GM18873 (cell line): Measurements from ENCODE around the gene ZNF609.
"Not testable (repeated sequence)": the region's sequence is repeated elsewhere in the genome, so short reads cannot be mapped to it uniquely, and the experiment has no call there.

Source experiments
- ATAC-seq: cut with Tn5 transposase; IDR thresholded peaks from one replicate; pipeline ENCODE4 v1.9.1; 2021; ENCODE audit warnings: mild to moderate bottlenecking, moderate library complexity, moderate number of reproducible peaks; ENCODE audit not compliant: unreplicated experiment, low FRiP score

The ZNF609 gene

DNA sequence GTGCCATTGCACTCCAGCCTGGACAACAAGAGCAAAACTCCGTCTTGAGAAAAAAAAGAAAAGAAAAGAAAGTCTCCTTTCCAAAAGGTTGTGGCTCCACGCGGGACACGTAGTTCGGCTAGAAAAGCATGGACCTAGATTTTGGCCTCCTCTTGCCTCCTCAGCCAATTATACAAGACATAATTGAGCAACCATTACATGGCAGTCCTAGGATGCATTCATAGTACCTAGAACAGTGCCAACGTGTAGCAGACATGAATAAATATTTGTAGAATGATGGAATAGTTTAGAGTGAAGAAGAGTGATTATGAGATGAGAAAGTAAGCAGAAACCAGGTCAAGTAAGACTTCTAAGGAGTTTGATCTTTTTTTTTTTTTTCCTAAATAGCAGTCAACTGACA, 112.5 kb downstream of the ZNF609 start:
- ATAC-seq: no peak

GRCh38 chr15:64574301-64575017, 114.1 kb downstream of the ZNF609 start:
- ATAC-seq: no peak

- no peak for ATAC-seq
Observed at GRCh38 chr15:64580696-64581407, 120.5 kb downstream of the ZNF609 start.

DNA sequence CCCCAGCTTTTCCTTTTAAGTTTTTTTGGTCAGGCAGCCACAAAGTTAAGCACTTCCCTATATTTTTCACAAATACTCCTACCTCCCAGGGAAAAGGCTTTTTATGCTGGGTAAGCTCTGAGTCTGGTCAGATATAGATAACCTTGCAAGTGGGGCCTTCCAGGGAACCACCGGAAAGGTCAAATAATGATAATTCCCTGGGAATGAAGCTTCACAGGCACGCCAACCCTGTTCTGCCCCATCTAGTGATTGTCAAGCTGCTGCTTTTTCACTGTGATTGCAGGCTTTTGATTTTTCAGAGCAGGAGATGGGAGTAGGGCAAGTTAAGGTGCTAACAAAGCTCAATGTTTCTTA, 121.0 kb downstream of the ZNF609 start:
- ATAC-seq: no peak

GRCh38 chr15:64582202-64582601, 121.8 kb downstream of the ZNF609 start:
- no peak for ATAC-seq

- ATAC-seq: no peak
Observed at GRCh38 chr15:64583519-64583918, 123.1 kb downstream of the ZNF609 start.

GRCh38 chr15:64583983-64584382, 123.6 kb downstream of the ZNF609 start:
- ATAC-seq: no peak

DNA sequence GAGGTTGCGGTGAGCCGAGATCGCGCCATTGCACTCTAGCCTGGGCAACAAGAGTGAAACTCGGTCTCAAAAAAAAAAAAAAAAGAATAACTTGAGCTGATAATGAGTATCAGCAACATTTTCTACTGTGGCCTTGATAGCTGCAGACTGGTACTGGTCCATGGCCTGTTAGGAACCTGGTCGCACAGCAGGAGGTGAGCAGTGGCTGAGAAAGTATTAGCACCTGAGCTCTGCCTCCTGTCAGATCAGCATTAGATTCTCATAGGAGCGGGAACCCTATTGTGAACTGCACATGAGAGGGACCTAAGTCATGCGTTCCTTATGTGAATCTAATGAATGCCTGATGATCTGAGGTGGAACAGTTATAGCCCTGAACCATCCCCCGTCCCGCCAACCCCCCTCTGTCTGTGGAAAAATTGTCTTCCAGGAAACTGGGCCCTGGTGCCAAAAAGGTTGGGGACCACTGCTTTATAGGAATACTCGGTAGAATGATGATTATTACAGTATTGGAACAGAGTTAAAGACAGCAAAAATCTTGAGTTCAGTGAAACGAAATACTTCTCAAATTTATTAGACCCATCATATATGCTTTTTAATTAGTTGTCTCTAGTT, 126.0 kb downstream of the ZNF609 start:
- no peak for ATAC-seq

- ATAC-seq: no peak
Observed at GRCh38 chr15:64586984-64587383, 126.6 kb downstream of the ZNF609 start.

DNA sequence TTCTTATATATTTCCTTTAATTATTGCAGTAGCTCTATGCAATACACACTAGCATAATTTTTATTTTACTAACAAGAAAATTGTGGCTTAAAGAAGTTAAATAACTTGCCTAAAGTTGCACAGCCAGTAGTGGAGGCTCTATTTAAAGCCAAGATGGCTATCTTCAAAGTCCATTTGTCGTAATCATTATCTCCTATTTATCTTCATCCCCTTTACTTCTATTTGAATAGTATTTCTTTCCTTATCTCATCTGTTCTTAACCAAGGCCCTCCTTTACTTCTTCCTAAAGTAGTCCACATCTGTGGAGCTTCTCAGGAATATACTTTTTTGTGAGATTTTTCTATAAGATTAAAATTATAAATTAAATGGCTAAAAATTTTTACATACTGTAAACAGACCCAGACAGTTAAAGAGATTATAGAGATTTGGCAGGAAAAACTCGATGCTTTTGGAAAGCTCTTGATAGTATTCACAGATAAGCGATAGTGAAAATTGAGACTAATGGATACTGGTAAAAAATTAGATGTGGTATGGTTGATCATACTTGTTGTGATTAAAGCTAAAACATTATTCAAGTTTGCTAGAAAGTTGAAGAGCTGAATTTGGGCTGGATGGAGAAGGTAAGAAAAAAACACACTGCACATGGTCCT, 129.2 kb downstream of the ZNF609 start:
- no peak for ATAC-seq

DNA sequence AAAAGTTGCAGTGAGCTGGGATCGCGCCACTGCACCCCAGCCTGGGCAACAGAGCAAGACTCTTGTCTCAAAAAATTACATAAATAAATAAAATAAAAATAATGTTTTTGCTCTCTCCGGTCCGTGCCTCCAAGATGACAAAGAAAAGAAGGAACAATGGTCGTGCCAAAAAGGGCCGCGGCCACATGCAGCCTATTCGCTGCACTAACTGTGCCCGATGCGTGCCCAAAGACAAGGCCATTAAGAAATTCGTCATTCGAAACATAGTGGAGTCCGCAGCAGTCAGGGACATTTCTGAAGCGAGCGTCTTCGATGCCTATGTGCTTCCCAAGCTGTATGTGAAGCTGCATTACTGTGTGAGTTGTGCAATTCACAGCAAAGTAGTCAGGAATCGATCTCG, 132.5 kb downstream of the ZNF609 start:
- ATAC-seq: not testable (repeated sequence)

GRCh38 chr15:64596701-64597476, 136.5 kb downstream of the ZNF609 start:
- no peak for ATAC-seq

GRCh38 chr15:64597477-64597822, 137.1 kb downstream of the ZNF609 start:
- ATAC-seq: no peak

GRCh38 chr15:64599226-64599625, 138.8 kb downstream of the ZNF609 start:
- no peak for ATAC-seq

DNA sequence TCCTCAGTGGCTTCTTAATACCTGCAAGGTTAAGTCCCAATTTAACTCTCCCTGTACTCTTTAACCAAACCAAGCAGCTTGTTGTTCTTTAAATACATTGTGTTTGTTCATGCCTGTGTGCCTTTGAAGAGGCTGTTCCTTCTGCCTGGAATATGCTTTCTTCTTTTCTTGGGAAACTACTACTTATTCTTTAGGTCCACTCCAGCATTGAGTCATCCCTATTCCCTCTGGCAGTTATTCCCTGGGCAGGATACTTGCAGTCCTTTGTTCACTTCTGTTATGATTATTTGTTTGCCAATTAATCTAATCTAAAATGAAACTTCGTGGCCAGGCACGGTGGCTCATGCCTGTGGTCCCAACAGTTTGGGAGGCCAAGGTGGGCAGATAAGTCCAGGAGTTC, 139.3 kb downstream of the ZNF609 start:
- no peak for ATAC-seq

DNA sequence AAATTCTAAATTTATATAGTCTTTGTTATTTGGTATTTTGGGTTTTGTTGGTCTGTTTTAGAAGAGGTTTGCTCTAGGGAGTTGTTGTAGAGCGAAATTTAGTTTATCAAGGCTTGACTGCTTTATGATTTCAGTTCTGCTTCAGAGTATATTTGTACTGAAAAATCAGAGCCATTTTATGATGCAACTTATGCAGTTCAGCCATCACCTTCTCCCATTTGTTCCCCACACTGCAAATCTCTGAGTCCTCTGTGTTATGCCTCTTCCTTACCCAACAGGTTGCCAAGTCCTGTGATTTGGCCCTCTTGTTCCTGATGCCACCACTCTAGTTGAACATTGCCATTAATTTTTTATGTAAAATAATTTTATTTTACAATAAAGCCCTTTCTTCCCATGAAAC, 140.4 kb downstream of the ZNF609 start:
- no peak for ATAC-seq

DNA sequence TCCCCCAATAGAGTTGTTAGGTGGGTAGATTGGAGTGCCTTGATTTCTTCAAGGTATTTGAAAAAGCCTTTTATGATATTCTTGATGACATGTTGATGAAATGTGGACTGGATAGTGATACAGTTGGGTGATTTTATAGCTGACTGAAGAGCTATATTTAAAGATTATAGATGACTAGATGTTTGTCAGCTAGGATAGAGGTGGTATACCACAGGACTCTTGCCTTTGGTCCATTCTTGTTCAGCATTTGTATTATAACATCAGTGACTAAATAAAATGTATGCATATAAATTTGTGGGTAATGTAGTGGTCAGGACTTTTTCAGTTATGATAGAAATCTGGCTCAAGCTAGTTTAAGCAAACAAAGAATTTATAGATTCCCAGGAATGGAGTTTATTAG, 143.9 kb downstream of the ZNF609 start:
- no peak for ATAC-seq

- ATAC-seq: not testable (repeated sequence)
Observed at GRCh38 chr15:64607416-64607815, 147.0 kb downstream of the ZNF609 start.

- ATAC-seq: no peak
Observed at GRCh38 chr15:64610257-64610919, 150.0 kb downstream of the ZNF609 start.

GRCh38 chr15:64611085-64611725, 150.8 kb downstream of the ZNF609 start:
- no peak for ATAC-seq
